ENCODE results near the gene HOXA9. TPM values are rescaled to one million over a fixed set of nuclear protein-coding genes. Genes with fewer than 3 reads are reported as not detected.

The HOXA9 gene
- polyA plus RNA-seq, 3 donors, result 0.55 to 1.9 (median 1.2) TPM

- no peak overlapping the region for H3K4me3 ChIP-seq (replicated peaks in 1 of 3; ENCODE audit: low read depth in 2 of 3, low read length in 3 of 3)
- peaks cover 0 to 68% (median 28%) of the 10 kb centered on the region in 7 donors for H3K9me3 Mint-ChIP-seq
- H3K27ac Mint-ChIP-seq, result no peak overlapping the region
- H3K27me3 ChIP-seq (ENCODE audit: control insufficient read depth in 2 of 2, insufficient read depth in 2 of 2, low read length in 2 of 2), result peaks cover 94 to 100% of the 10 kb centered on the region in 2 donors
- H2AFZ ChIP-seq (ENCODE audit: insufficient read depth, low read depth, low read length, poor library complexity, severe bottlenecking), result no peak overlapping the region
- peaks cover 65% of the 10 kb centered on the region for H3K4me1 Mint-ChIP-seq
- 73% methylated on average over 2 of the region's 3 CpGs for whole genome bisulfite sequencing (ENCODE audit: insufficient coverage)
- no peak overlapping the region for H3K27ac ChIP-seq (ENCODE audit: low read depth in 1 of 2, low read length in 2 of 2)
- intact Hi-C loops (cut with micrococcal nuclease), result loop anchor here (2.0 to 5.0 kb wide), 3 partner anchors 15 to 1291 kb away; partner anchors contain the start of gene HOXA11 (in 2 of the 2)
- H3K4me1 ChIP-seq (ENCODE audit: control insufficient read depth in 1 of 2, insufficient read depth in 2 of 2, low read length in 2 of 2), result peaks cover 53 to 59% of the 10 kb centered on the region in 2 donors
- peaks cover 4 to 67% of the 10 kb centered on the region in 2 donors for H3K9me3 ChIP-seq (replicated peaks in 1 of 2; ENCODE audit: control insufficient read depth in 1 of 2, insufficient read depth in 1 of 2, low read length in 2 of 2)
- no peaks in the 10 kb centered on the region for H4K20me1 ChIP-seq (ENCODE audit: insufficient read depth, low read length)
- no peaks in the 10 kb centered on the region for H3K36me3 ChIP-seq (replicated peaks in 1 of 2; ENCODE audit: control insufficient read depth in 1 of 2, insufficient read depth in 2 of 2, low read length in 2 of 2)
- no peak overlapping the region for H3K9ac ChIP-seq (ENCODE audit: insufficient read depth, low read length, poor library complexity, severe bottlenecking)
- TF ChIP-seq CTCF (IDR thresholded peaks at IDR 0.05), result no peak
- H3K36me3 Mint-ChIP-seq, result peaks cover 12 to 28% of the 10 kb centered on the region in 2 donors
- H3K27me3 Mint-ChIP-seq (ENCODE audit: low read depth in 3 of 3), result peaks cover 93 to 100% (median 100%) of the 10 kb centered on the region in 3 donors
- H3K79me2 ChIP-seq (ENCODE audit: insufficient read depth, low read length), result no peaks in the 10 kb centered on the region
- no peak for DNase-seq
- no peak overlapping the region for H3K4me2 ChIP-seq (replicated peaks; ENCODE audit: extremely low read depth, low read length, poor library complexity, severe bottlenecking)
- H3K4me3 Mint-ChIP-seq, result peak overlapping the region in 1 of 2 donors; percentile 93
Measured at GRCh38 chr7:27153526-27153925, 11.8 kb downstream of the HOXA9 start.

GRCh38 chr7:27152816-27153442, 12.4 kb downstream of the HOXA9 start:
- Histone ChIP-seq H3K36me3 (replicated peaks in 1 of 2; ENCODE audit: control insufficient read depth in 1 of 2, insufficient read depth in 2 of 2, low read length in 2 of 2) (no peaks in the 10 kb centered on the region), H3K27me3 (ENCODE audit: control insufficient read depth in 2 of 2, insufficient read depth in 2 of 2, low read length in 2 of 2) (peaks cover 94 to 100% of the 10 kb centered on the region in 2 donors), H3K4me3 (replicated peaks in 1 of 3; ENCODE audit: low read depth in 2 of 3, low read length in 3 of 3) (peak overlapping the region in 1 of 3 experiments; percentile 58), H3K27ac (ENCODE audit: low read depth in 1 of 2, low read length in 2 of 2) (no peak overlapping the region), H3K79me2 (ENCODE audit: insufficient read depth, low read length) (no peaks in the 10 kb centered on the region), H3K9ac (ENCODE audit: insufficient read depth, low read length, poor library complexity, severe bottlenecking) (no peak overlapping the region), H2AFZ (ENCODE audit: insufficient read depth, low read depth, low read length, poor library complexity, severe bottlenecking) (peak overlapping the region; percentile 67), H3K9me3 (replicated peaks in 1 of 2; ENCODE audit: control insufficient read depth in 1 of 2, insufficient read depth in 1 of 2, low read length in 2 of 2) (peaks cover 4 to 67% of the 10 kb centered on the region in 2 donors), H4K20me1 (ENCODE audit: insufficient read depth, low read length) (no peaks in the 10 kb centered on the region), H3K4me2 (replicated peaks; ENCODE audit: extremely low read depth, low read length, poor library complexity, severe bottlenecking) (peak overlapping the region; percentile 52), H3K4me1 (ENCODE audit: control insufficient read depth in 1 of 2, insufficient read depth in 2 of 2, low read length in 2 of 2) (peaks cover 57 to 61% of the 10 kb centered on the region in 2 donors)
- no peak for DNase-seq
- H3K27ac Mint-ChIP-seq, result no peak overlapping the region
- peaks cover 0 to 65% (median 31%) of the 10 kb centered on the region in 7 donors for H3K9me3 Mint-ChIP-seq
- intact Hi-C loops (cut with micrococcal nuclease), result loop anchor here (2.0 to 5.0 kb wide), 3 partner anchors 16 to 1291 kb away; partner anchors contain the start of gene HOXA11 (in 2 of the 2)
- TF ChIP-seq CTCF (IDR thresholded peaks at IDR 0.05), result no peak
- peaks cover 65% of the 10 kb centered on the region for H3K4me1 Mint-ChIP-seq
- H3K36me3 Mint-ChIP-seq, result peaks cover 12 to 30% of the 10 kb centered on the region in 2 donors
- WGBS (ENCODE audit: insufficient coverage), result 18% methylated on average over 16 of the region's 22 CpGs
- peaks cover 93 to 100% (median 100%) of the 10 kb centered on the region in 3 donors for H3K27me3 Mint-ChIP-seq (ENCODE audit: low read depth in 3 of 3)
- peak overlapping the region; percentile 52 to 94 for H3K4me3 Mint-ChIP-seq

Data from CD14-positive monocyte (primary cell).